Kidney capillary endothelial cell (primary cell): Measurements from ENCODE around the gene REXO1.

Source experiments
- DNase-seq: peaks from one replicate; pipeline ENCODE4 v3.0.0-alpha.2; 2018; ENCODE audit warnings: low spot score

REXO1 gene

DNA sequence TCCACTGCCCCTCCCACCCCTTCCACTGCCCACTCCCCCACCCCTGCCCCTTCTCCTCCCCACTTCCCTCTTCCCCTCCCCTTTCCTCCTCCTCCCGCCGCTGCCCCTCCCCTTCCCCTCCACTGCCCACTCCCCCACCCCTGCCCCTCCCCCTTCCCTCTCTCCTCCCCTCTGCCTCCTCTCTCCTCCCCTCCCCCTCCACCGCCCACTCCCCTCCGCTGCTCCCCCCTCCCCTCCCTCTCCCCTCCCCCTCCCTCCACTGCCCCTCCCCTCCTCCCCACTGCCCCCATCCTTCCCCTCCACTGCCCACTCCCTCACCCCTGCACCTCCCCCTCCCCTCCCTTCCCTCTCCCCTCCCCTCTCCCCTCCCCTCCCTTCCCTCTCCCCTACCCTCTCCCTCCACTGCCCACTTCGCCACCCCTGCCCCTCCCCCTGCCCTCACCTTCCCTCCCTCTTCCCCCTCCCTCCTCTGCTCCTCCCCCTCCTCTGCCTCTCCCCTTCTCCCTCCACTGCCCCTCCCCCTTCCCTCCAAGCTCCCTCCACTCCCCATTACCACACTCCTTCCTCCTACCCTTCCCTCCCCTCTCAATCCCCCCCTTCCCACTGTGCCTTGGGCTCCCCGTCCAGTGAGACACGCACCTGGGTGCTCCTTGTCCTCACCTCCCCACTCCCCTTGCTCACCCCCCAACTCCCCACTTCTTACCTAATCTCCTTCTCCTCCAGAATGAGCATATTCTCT, 58.1 kb downstream of the REXO1 start:
- no peak for DNase-seq

DNA sequence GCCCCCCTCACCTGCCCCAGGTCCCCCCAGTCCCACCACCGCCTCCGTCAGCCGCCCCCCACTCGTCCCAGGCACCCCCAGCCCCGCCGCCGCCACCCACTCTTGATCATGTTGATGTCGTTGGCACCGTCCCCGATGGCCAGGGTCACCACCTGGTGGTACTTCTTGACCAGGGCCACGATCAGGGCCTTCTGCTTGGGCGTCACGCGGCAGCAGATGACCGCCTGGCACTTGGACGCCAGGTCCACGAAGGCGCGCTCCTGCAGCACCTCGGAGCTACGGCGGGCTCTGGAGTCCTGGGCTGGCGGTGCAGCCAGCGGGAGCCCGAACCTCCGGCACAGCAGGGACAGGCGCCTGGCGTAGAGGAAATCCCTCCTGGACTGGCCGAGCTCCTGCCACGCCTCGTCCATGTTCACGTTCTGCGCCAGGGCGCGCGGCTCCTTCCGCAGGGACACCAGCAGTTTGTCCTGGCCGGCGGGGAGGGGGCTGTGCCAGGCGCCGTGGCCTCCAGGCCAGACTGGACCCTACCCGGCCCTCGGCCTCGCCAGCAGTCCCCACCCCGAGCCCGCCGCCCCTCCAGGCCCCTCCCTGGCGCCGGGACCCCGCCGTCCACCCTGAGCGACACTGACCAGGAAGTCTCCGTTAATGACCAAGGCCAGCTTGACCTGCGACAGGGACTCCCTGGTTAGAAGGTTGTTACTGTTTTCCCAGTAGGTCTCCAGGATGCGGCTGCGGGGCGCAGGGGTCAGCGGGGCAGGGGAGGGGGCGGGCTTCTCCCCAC, 58.8 kb downstream of the REXO1 start:
- no peak for DNase-seq

DNA sequence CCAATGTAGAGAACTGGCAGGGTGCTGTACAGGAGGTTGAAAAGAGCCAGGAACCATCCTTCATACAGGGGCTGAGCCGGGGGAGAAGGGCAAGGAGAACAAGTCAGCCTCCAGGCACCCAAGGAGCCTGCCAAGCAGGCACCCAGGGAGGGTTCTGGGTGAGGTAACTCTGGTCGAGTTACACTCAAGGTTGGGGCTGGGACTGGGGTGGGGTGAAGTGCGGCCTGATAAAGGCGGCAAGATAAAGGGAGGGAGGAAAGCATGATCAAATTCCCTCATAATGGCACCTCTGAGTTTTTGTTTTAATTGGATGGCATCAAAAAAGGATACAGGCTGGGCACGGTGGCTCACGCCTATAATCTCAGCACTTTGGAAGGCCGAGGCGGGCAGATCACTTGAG, 61.2 kb downstream of the REXO1 start:
- no peak for DNase-seq

DNA sequence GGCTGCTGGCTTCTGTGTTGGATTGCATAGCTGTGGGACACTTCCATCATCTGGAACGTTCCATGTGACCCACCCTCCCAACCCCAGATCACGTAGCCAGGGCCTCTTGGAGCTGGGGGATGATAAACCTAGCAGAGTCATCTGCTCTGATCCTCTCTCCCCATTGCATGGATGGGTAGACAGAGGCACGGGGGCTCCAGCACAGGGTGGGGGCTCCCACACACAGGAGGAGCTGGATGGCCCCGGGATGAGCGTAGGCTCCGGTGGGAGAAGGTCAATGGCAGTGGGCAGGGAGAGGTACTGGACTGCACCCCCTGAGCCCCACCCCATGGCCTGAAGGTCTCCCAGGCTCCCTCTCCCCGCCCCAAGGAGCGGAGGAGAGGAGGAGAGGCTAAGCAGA, 61.6 kb downstream of the REXO1 start:
- DNase-seq, result no peak

DNA sequence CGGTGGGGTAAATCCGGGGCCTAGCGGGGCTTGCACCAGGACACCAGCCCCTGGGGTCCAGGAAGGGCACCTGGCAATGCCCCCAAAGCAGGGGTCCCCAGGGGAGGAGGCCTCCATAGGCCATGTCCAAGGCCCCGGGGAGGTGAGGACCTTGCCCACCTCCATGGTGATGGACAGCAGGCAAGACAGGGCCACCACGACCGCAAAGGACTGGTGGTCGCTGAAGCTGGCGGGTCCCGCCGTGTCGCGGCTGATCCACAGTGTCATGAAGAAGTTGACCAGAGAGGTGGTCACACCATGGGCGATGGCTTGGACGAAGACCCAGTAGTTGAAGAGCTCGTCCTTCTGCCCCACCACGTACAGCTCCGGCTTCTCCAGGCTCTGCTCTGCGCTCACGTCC, 63.0 kb downstream of the REXO1 start:
- no peak for DNase-seq

DNA sequence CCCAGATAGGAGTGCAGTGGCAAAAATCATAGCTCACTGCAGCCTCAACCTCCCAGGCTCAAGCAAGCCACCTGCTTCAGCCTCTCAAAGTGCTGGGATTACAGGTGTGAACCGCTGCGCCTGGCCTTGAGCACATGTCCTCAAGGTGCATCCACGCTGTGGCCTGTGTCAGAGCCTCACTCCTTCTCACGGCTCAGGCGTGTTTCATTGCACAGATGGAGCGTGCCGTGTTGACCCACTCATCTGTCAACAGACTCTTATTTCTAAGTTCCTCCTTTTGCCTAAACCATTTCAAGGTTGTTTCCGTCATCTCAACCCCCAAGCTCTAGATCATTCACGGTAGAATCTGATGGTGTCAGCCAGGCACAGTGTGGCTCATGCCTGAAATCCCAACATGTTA, 64.4 kb downstream of the REXO1 start:
- DNase-seq, result no peak

DNA sequence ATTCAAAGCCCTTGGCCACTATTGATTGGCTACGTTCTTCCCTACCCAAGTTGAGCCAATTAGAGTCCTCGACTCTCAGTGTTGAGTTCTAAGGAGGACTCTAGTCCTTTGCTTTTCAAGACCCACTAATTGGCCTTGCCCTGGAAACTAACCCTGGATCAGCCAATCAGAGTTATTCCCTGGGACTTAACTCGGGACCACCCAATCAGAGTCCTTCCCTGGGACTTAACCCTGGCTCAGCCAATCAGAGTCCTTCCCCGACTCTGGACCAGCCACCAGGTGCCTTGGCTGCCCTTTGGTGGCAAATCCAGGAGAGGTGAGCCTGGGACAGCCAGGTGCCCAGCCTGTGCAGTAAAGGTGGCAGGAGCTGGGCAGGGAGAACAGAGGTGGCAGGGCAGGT, 64.9 kb downstream of the REXO1 start:
- DNase-seq, result no peak

DNA sequence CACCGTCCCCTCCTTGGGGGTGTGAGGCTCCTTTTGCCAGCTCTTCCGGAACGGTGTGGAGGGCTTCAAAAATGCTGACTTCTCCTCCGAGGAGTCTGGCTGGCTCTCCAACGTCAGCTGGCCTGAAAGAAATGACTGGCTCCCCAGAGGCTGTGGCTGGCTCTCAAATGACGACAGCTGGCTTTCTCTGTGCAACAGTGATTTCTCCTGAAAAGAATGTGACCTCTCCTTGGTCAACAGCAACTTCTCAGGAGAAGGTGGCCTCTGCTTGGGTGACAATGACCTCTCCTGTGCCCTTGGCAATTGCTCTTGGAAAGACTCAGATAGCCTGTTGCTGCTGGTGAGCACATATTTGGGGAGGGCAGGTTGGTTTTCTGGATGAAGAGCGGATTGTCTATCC, 65.8 kb downstream of the REXO1 start:
- DNase-seq, result no peak

DNA sequence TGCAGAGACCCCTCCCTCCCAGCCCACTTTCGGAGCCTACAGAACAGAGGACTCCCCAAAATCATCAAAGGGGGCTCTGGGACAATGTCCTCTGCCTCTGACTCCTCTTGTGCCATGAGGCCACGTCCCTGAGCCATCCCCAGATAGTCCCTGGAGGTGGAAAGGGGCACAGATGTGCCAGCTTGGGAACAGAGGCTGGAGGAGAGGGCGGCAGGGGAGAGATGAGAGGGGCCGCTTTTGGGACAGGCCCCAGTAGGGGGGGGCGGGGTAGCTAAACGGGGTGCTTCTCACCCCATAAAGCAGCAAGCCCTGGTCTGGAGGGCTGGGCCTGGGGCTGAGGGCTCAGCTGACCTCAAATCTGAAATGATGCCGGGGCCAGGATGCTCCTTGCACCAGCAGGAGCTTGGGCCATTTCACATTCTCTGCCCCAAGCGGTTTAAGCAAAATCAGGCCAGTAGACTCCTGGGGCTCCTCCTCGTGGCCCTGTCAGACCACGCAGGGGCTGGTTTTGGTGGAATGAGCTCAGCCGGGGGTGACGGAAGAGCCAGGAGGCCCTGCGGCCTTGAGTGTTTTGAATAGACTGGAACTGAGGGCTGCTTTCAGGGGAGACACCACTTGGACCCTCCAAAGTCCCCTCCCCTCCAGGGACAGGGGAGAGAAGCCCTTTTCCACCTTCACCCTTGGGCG, 67.9 kb downstream of the REXO1 start:
- no peak for DNase-seq

DNA sequence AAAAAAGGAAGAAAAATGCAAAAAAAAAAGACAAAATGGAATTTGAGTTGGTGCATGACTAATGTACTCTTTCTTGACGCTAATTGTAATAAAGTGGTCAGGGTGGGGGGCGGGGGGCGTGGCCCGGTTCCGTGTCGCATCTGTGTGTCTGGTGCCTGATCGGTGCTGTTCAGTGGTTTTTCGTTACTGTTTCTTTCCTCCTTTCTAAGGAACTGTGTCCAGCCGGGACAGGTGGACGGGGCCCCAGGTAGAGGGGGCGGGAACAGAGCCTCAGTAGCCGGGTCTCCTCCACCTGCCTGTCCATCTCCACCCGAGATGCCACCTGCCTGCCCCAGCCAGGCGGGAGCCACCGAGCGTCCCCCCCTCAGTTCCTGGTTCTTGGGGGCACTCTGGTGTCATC, 68.7 kb downstream of the REXO1 start:
- no peak for DNase-seq

DNA sequence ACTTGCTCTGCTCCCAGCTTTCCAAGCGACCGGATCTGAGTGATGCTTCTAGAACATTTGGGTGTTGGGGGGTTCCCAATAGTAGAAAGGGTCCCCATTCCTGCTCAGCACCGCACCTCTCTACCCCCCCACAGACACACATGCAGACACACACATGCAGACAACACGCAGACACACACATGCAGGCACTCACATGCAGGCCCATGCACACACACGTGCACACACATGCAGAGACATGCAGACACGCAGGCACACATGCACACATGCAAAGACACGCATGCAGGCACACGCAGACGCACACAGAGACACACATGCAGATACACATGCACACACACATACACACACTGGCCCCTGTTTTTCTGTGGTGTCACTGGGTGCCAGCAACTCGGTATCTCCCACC, 71.1 kb downstream of the REXO1 start:
- no peak for DNase-seq

DNA sequence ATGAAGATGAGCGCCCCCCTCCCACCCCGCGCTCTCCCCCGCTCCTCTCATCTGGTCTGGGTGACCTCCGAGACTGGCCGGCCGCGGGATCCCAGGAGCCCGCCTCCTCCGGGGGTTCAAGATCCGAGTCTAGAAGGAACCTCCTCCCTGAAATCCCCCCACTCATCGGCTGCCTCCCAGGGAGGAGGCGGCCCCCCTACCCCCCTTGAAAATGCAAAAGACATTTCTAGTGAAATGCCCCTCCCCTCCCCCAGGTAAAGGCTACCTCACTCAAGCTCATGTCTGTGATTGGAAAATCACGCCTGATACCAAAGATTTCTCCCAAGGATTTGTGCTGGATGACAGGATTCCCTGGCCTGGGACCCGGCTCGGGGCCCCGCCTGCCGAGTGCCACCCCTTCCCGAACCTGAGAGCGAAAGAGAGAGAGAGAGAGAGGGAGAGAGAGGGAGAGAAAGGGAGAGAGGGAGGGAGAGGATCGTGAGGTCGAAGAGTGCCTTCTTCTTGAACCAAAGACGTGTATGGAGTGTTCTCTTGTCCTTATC, 71.6 kb downstream of the REXO1 start:
- DNase-seq, result no peak

DNA sequence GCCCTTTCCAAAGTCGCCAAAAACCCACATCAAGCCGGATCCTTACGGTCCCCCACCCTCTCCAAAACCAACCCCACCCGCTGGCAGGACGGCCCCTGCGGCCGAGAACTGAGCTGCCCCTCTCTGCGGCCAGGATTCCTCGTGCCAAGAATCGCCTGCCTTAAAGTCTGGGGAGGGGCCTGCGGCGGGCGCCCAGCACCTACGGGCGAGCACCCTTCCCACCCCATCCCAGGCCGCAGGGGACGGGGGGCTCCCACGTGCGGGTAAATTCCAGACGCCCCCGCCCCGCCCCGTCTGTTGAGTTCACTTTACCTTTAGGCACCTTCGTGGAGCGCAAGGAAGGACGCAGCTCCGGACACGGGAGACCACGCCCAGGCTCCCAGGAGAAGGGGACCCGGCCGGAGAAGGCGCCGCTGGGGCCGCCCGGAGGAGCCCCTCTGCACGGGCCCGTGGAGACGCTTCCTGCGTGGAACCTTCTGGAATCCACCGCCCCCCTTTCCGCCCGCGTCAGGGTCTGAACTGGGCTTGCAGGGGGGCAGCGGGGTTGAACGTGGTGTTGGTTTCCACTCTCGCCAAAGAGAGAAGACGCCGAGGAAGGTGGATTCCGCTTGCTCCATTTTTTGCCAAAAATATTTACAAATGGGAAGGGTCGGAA, 72.2 kb downstream of the REXO1 start:
- no peak for DNase-seq

DNA sequence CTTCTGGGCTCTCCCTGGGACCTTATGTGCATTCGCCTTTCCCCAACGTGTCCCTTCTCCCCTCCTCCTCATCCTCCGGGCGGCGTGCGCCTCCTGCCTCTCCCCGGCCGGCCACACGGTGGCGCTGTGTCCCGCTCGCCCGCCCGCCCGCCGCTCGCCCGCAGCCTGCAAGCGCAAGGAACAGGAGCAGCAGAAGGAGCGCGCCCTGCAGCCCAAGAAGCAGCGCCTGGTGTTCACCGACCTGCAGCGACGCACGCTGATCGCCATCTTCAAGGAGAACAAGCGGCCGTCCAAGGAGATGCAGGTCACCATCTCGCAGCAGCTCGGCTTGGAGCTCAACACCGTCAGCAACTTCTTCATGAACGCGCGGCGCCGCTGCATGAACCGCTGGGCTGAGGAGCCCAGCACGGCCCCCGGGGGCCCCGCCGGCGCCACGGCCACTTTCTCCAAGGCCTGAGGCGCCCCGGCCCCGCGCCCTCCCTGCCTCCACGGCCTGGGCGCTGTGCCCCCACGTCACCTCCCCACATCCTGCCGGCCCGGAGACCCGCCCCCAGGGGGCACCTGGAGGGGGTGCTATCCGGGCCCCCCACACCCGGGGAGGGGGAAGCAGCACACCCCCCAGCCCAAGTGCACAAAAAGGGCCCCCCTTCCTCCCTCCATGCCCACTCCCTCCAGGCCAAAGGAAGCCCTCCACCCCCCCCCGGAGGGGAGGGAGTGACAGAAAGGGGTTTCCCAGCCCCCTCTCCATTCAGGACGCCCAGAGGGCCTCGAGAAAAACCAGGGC, 73.1 kb downstream of the REXO1 start:
- DNase-seq, result no peak

DNA sequence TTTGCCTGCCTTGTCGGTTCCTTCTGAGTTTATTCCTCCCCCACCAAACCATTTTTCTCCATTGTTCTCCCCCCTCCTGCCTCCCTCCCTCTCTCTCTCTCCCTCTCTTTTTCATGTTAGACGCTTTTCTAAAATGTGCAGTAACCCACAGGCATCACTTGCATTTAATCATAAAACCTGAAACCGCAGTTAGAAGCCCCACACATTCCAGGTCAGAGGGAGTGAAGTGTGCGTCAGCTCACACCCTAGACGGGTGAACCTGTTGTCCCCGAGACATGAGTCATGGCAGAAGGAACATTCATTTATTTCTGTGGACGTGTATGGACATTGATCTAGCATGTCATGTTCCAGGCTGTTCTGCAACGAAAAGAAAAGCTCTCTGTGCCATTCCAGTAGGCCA, 75.1 kb downstream of the REXO1 start:
- no peak for DNase-seq

DNA sequence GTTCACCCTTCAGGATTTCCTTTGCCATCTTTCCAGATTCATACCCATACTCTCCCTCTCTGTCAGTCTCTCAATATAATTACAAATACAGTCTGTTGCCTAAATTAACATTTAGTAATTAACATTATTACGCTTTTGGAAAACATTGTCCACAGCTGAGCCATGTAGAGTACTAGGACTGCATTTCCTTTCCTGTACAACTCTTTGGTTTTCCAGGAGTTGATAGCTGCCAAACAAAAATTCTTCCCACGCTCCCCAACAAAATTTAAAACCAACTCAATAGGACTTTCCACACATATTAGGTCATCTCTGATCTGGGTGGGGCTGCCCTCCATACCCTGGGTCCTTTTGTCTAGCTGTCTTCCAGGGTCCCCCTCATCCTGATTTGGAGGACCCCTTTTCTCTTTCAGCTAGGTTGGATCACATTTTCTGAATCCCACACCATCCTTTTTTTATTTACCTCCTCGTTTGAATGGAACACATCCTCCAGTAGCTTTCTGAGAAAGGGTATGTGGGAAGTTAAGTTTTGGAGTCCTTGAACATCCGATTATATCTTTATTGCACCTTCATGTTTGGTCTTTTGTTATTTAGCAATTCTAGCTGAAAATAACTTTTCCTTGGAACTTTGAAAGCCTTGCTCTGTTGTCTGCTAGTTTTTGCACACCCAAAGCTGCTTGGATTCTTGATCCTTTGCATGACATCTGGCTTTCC, 77.3 kb downstream of the REXO1 start:
- no peak for DNase-seq

DNA sequence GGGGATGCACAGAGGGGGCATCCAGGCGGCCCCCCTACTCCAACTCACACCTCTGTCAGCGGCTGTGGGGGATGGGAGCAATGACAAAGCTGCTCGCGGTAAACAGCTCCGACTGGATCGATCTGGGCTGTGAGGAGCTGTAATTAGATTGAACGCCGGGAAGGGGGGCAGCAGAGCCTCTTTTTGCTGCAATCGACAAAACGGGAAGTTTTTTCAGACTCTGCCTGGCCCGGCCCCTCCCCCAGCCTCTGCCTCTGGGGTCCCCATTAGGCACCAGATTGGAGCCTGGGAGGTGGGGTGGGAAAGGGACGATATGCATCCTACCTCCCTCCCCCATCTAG, 78.7 kb downstream of the REXO1 start:
- no peak for DNase-seq

DNA sequence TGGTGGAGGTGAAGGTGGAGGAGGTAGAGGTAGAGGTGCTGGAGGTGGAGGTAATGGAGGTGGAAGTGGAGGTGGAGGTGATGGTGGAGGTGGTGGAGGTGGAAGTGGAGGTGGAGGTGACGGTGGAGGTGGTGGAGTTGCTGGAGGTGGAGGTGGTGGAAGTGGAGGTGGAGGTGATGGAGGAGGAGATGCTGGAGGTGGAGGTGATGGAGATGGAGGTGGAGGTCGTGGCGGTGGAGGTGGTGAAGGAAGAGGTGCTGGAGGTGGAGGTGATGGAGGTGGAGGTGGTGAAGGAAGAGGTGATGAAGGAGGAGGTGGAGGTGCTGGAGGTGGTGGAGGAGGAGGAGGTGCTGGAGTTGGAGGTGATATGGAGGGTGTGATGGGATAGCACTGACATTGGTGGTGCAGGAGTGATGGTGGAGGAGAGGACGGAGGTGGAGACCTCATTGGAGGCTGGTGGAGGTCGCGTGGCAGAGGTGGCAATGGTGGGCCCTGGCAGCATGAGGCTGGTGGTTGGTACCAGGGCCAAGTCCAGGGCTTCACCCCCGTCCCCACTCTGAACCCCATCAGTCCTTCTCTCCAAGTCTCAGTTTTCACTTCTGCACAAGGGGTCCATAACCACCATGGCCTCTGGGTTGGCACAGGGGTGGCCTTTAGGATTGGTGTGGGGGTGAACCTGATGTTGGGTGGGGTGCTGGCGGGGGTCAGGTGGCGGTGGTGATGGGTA, 79.2 kb downstream of the REXO1 start:
- no peak for DNase-seq

DNA sequence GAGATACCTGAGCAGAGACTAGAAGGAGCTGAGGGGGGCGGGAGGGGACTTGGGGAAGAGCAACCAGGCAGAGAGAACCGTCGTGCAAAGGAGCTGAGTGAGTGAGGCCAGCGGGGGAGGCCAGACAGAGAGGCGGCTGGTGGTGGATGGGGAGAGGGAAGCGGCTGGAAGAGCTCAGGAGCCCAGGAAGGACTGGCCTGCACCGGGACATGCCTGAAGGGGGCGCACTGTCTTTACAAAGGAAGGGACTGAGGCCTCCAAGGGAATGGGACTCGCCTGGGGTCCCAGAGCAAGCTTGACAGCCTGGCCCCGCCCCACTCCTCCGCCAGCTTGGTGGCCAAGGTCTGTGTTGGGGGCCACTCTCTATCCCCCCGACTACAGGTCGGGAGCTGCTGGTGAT, 80.0 kb downstream of the REXO1 start:
- DNase-seq, result no peak

DNA sequence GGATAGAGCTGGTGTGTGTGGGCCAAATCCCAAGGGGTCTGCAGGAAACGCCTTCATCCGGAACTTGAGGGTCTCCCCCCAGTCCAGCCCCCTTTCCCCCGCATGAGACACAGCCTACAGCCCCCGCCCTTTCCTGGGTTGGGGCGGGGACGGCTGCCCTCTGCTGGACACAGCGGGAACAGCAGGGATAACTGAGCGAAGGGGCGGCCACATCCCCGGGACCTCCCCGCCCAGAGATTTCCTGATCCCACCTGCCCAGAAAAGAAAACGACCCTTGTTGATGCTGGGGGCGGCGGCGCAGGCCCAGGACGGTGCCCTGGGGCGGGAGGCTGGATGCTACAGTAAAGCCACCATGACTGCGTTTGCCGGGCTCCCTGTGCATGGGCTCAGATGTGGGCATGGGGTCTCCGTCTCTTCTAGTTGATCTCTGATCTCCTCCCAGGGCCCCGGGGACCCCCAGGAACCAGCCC, 80.8 kb downstream of the REXO1 start:
- DNase-seq, result no peak
